ENCODE results near the gene GPSM1. TPM values are rescaled to one million over a fixed set of nuclear protein-coding genes. Genes with fewer than 3 reads are reported as not detected.

GPSM1 gene
- total RNA-seq, 1 experiment from 2014 or later, result 24.7 TPM

- Histone ChIP-seq H3K23ac (ENCODE audit: insufficient read length, low read depth, low read length) (no peak overlapping the region), H2BK20ac (ENCODE audit: low read depth, low read length, poor library complexity, severe bottlenecking) (no peak overlapping the region), H4K8ac (replicated peaks; ENCODE audit: insufficient read length, low read depth, low read length) (no peak overlapping the region), H4K91ac (ENCODE audit: insufficient read length, low read depth, low read length) (no peak overlapping the region), H4K20me1 (ENCODE audit: control insufficient read depth, insufficient read depth, insufficient read length) (no peaks in the 10 kb centered on the region), H3K56ac (ENCODE audit: insufficient read length, low read depth, low read length) (no peak overlapping the region), H3K4me2 (ENCODE audit: insufficient read depth, insufficient read length, low read length) (no peak overlapping the region), H4K5ac (ENCODE audit: insufficient read length, low read depth, low read length) (no peak overlapping the region), H3K27me3 (ENCODE audit: insufficient read depth, low read length) (no peaks in the 10 kb centered on the region), H3K14ac (ENCODE audit: insufficient read depth, low read length) (no peak overlapping the region; the same call in 1 of the 2 replicates), H3K9me3 (ENCODE audit: control insufficient read depth, low read depth, low read length) (peaks cover 12% of the 10 kb centered on the region), H3K18ac (ENCODE audit: insufficient read length, low read depth, low read length) (no peak overlapping the region), H2BK12ac (ENCODE audit: insufficient read length, low read depth, low read length) (no peak overlapping the region), H3K27ac (ENCODE audit: insufficient read length, low read depth, low read length) (no peak overlapping the region), H3K23me2 (ENCODE audit: insufficient read length, low read depth, low read length, poor library complexity, severe bottlenecking) (no peaks in the 10 kb centered on the region), H2BK15ac (ENCODE audit: low read depth, low read length) (no peak overlapping the region), H3K4ac (ENCODE audit: low read depth, low read length) (no peak overlapping the region), H3K9ac (ENCODE audit: extremely low read depth, insufficient read length, low read length) (no peak overlapping the region), H2BK120ac (ENCODE audit: low read depth, low read length, poor library complexity, severe bottlenecking) (no peak overlapping the region), H3K79me1 (ENCODE audit: insufficient read depth, low read depth, low read length, poor library complexity, severe bottlenecking) (no peaks in the 10 kb centered on the region), H2BK5ac (ENCODE audit: insufficient read length, low read length) (no peak overlapping the region), H2AK5ac (ENCODE audit: insufficient read length, low read length) (no peak overlapping the region), H2AFZ (ENCODE audit: low read length) (no peak overlapping the region), H3K4me1 (ENCODE audit: insufficient read depth, low read length) (no peaks in the 10 kb centered on the region), H3T11ph (ENCODE audit: low read length) (no peak overlapping the region), H3K79me2 (ENCODE audit: insufficient read depth, low read length) (no peaks in the 10 kb centered on the region)
- no peaks in the 10 kb centered on the region for H3K9me3 Mint-ChIP-seq
- no peaks in the 10 kb centered on the region for H3K36me3 Mint-ChIP-seq (ENCODE audit: insufficient read depth in 1 of 3, low read depth in 3 of 3)
- no peaks in the 10 kb centered on the region for H3K4me1 Mint-ChIP-seq
- no peak for DNase-seq
- H3K4me3 Mint-ChIP-seq, result no peak overlapping the region
- no peak for TF ChIP-seq CTCF (conservative IDR thresholded peaks at IDR 0.05)
- peaks cover 6% of the 10 kb centered on the region for H3K27me3 Mint-ChIP-seq (ENCODE audit: low read depth)
- H3K27ac Mint-ChIP-seq, result peak overlapping the region in 1 of 3 experiments; percentile 19; a peak in 1 of 7 replicates
- no CpG with 5 or more reads among the region's 22 CpGs for WGBS (ENCODE audit: extremely low coverage, insufficient read length, low lambda C conversion rate)
Measured at GRCh38 chr9:136291306-136292025, 35.9 kb upstream of the GPSM1 start.
